Gastrocnemius medialis (tissue), 4 donors: Measurements from ENCODE around the gene PPP2R2B.

Experiments used
- CTCF ChIP-seq, 5 experiments: fragments of 450-650 bp in 3 of 5; fragments of 200-600 bp in 2 of 5; sonication (generic) in 2 of 5; IDR thresholded peaks in 4 of 5; conservative IDR thresholded peaks in 1 of 5; 1 replicate in 4 of 5; 2 replicates in 1 of 5; pipeline ENCODE4 v1.5.1; 2016 to 2019; ENCODE audit warnings: antibody characterized with exemption in 5 of 5, mild to moderate bottlenecking in 3 of 5, moderate library complexity in 3 of 5
- POLR2A ChIP-seq, 2 donors: fragments of 450-650 bp; IDR thresholded peaks; one replicate each; pipeline ENCODE4 v1.6.1; 2017; ENCODE audit warnings: antibody characterized with exemption in 2 of 2, mild to moderate bottlenecking in 2 of 2, moderate library complexity in 2 of 2

- no peak for TF ChIP-seq POLR2A (IDR thresholded peaks at IDR 0.05)
- no peak for TF ChIP-seq CTCF (IDR thresholded peaks at IDR 0.05 in 4 of 5, conservative IDR thresholded peaks at IDR 0.05 in 1 of 5)
Observed at GRCh38 chr5:146799671-146800070, 78.9 kb downstream of the PPP2R2B start.
